Measurements from ENCODE around the gene LSP1.

The LSP1 gene

GRCh38 chr11:1877211-1878136 is 24.6 kb downstream of the LSP1 start:
- Histone ChIP-seq H3K4me3 (ENCODE audit: low read depth, low read length) (no peak overlapping the region), H3K4me1 (peaks cover 10% of the 10 kb centered on the region), H3K36me3 (no peaks in the 10 kb centered on the region), H3K9me3 (no peaks in the 10 kb centered on the region), H3K27me3 (no peaks in the 10 kb centered on the region)
- peak; percentile 54 for DNase-seq
- TF ChIP-seq CTCF (IDR thresholded peaks at IDR 0.05; ENCODE audit: low read depth, low read length) = no peak

- Histone ChIP-seq H3K4me3 (ENCODE audit: low read depth, low read length) (no peak overlapping the region), H3K36me3 (no peaks in the 10 kb centered on the region), H3K27me3 (no peaks in the 10 kb centered on the region), H3K4me1 (peaks cover 15% of the 10 kb centered on the region), H3K9me3 (no peaks in the 10 kb centered on the region)
- TF ChIP-seq CTCF (IDR thresholded peaks at IDR 0.05; ENCODE audit: low read depth, low read length) = no peak
- DNase-seq = no peak
Observed at GRCh38 chr11:1878137-1879031, 25.5 kb downstream of the LSP1 start.

GRCh38 chr11:1879342-1879940 is 26.6 kb downstream of the LSP1 start:
- no peak for DNase-seq
- Histone ChIP-seq H3K27me3 (no peaks in the 10 kb centered on the region), H3K4me1 (peaks cover 15% of the 10 kb centered on the region), H3K9me3 (no peaks in the 10 kb centered on the region), H3K36me3 (no peaks in the 10 kb centered on the region), H3K4me3 (ENCODE audit: low read depth, low read length) (no peak overlapping the region)
- no peak for TF ChIP-seq CTCF (IDR thresholded peaks at IDR 0.05; ENCODE audit: low read depth, low read length)

- no peak for DNase-seq
- Histone ChIP-seq H3K4me1 (peaks cover 15% of the 10 kb centered on the region), H3K27me3 (no peaks in the 10 kb centered on the region), H3K36me3 (no peaks in the 10 kb centered on the region), H3K9me3 (no peaks in the 10 kb centered on the region), H3K4me3 (ENCODE audit: low read depth, low read length) (no peak overlapping the region)
- no peak for TF ChIP-seq CTCF (IDR thresholded peaks at IDR 0.05; ENCODE audit: low read depth, low read length)
Observed at GRCh38 chr11:1879941-1880720, 27.2 kb downstream of the LSP1 start.

- H3K4me3 ChIP-seq (ENCODE audit: low read depth, low read length) = no peak overlapping the region
- no peaks in the 10 kb centered on the region for H3K9me3 ChIP-seq
- no peak for DNase-seq
- no peak for TF ChIP-seq CTCF (IDR thresholded peaks at IDR 0.05; ENCODE audit: low read depth, low read length)
- no peaks in the 10 kb centered on the region for H3K36me3 ChIP-seq
- peaks cover 15% of the 10 kb centered on the region for H3K4me1 ChIP-seq
- no peaks in the 10 kb centered on the region for H3K27me3 ChIP-seq
Observed at GRCh38 chr11:1880746-1881441, 28.0 kb downstream of the LSP1 start.
